MM.1S (cell line): Measurements from ENCODE around the gene C11orf86.

Experiments
- CTCF ChIP-seq: fragments of 300-600 bp; sonication (generic); IDR thresholded peaks from 2 replicates; pipeline ENCODE4 v1.5.1; 2016; ENCODE audit warnings: antibody characterized with exemption, low read length, mixed read lengths
- EZH2 ChIP-seq: fragments of 300-600 bp; sonication (generic); optimal IDR thresholded peaks from 2 replicates; pipeline ENCODE3; 2017; ENCODE audit warnings: low read depth, mild to moderate bottlenecking, antibody characterized with exemption, low read length, mixed read lengths
- EZH2phosphoT487 ChIP-seq: fragments of 300-600 bp; sonication (generic); IDR thresholded peaks from 2 replicates; pipeline ENCODE4 v1.6.1; 2018; ENCODE audit warnings: antibody characterized with exemption, low read length

- TF ChIP-seq CTCF (no peak), EZH2 (no peak), EZH2phosphoT487 (no peak)
Measured at GRCh38 chr11:66987158-66987620, 12.1 kb downstream of the C11orf86 start.
